MM.1S (cell line): Measurements from ENCODE around the gene TFIP11.

Experiments
- EZH2 ChIP-seq: fragments of 300-600 bp; sonication (generic); optimal IDR thresholded peaks from 2 replicates; pipeline ENCODE3; 2017; ENCODE audit warnings: low read depth, mild to moderate bottlenecking, antibody characterized with exemption, low read length, mixed read lengths
- EZH2phosphoT487 ChIP-seq: fragments of 300-600 bp; sonication (generic); IDR thresholded peaks from 2 replicates; pipeline ENCODE4 v1.6.1; 2018; ENCODE audit warnings: antibody characterized with exemption, low read length
- TF ChIP-seq, protein P1 (sequence below): fragments of 300-600 bp; sonication (generic); IDR thresholded peaks from 2 replicates; pipeline ENCODE4 v1.5.1; 2016; ENCODE audit warnings: antibody characterized with exemption, low read length, mixed read lengths

DNA sequence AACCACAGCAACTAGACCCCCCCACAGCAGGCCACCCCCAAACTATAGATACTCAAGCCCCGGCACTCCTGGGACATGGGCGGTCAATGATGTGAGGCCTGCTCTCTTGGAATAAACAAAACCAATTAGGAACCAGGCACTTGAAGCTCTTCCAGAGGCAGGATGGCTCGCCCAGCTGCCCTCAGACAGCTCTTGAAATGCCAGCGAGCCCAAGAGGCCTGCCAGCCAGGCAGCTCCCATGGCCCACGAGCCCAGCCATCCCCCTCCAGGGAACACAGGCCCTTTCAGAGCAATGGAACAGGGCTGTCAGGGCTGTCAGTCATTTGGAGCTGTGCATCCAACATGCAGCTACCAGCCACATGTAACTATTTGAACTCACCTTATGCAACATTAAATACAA is 34.0 kb upstream of the TFIP11 start:
- TF ChIP-seq, protein P1, sequence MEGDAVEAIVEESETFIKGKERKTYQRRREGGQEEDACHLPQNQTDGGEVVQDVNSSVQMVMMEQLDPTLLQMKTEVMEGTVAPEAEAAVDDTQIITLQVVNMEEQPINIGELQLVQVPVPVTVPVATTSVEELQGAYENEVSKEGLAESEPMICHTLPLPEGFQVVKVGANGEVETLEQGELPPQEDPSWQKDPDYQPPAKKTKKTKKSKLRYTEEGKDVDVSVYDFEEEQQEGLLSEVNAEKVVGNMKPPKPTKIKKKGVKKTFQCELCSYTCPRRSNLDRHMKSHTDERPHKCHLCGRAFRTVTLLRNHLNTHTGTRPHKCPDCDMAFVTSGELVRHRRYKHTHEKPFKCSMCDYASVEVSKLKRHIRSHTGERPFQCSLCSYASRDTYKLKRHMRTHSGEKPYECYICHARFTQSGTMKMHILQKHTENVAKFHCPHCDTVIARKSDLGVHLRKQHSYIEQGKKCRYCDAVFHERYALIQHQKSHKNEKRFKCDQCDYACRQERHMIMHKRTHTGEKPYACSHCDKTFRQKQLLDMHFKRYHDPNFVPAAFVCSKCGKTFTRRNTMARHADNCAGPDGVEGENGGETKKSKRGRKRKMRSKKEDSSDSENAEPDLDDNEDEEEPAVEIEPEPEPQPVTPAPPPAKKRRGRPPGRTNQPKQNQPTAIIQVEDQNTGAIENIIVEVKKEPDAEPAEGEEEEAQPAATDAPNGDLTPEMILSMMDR, result no peak
- TF ChIP-seq EZH2phosphoT487 (no peak), EZH2 (no peak)
